Breast epithelium (tissue), 3 donors: ENCODE results near the gene ITPR3.

Experiments
- POLR2A ChIP-seq: fragments of 450-650 bp; IDR thresholded peaks from one replicate; pipeline ENCODE4 v1.6.1; 2016; ENCODE audit warnings: antibody characterized with exemption, mild to moderate bottlenecking, moderate library complexity
- POLR2AphosphoS5 ChIP-seq, 3 donors: sonication (generic); formaldehyde crosslinking; IDR thresholded peaks; one replicate each; pipeline ENCODE4 v1.6.1; 2017; ENCODE audit warnings: antibody characterized with exemption in 3 of 3
- TF ChIP-seq, protein P1 (sequence below), 3 donors: fragments of 450-650 bp; IDR thresholded peaks; one replicate each; pipeline ENCODE4 v1.5.1; 2016 to 2017; ENCODE audit warnings: antibody characterized with exemption in 3 of 3, mild to moderate bottlenecking in 3 of 3, moderate library complexity in 3 of 3

DNA sequence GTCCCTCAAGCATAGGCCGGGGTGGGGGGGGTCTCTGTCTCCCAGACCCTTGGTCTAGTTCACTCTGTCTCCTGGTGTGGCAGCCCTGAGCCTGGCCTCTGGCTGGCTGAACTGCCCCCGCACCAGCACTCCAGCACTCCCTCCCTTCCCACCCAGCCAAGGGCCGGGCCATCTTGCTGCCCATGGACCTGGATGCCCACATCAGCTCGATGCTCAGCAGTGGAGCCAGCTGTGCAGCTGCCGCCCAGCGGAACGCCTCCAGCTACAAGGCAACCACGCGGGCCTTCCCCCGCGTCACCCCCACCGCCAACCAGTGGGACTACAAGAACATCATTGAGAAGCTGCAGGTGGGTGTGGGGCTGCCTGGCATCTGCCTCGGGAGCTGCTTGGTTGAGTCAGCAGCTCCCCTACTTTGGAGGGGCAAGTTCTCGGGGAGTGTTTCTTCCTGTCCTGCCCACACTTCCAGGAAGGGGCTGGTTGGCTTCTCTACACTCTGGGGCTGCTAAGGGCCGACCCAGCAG, 62.0 kb downstream of the ITPR3 start:
- TF ChIP-seq, protein P1, sequence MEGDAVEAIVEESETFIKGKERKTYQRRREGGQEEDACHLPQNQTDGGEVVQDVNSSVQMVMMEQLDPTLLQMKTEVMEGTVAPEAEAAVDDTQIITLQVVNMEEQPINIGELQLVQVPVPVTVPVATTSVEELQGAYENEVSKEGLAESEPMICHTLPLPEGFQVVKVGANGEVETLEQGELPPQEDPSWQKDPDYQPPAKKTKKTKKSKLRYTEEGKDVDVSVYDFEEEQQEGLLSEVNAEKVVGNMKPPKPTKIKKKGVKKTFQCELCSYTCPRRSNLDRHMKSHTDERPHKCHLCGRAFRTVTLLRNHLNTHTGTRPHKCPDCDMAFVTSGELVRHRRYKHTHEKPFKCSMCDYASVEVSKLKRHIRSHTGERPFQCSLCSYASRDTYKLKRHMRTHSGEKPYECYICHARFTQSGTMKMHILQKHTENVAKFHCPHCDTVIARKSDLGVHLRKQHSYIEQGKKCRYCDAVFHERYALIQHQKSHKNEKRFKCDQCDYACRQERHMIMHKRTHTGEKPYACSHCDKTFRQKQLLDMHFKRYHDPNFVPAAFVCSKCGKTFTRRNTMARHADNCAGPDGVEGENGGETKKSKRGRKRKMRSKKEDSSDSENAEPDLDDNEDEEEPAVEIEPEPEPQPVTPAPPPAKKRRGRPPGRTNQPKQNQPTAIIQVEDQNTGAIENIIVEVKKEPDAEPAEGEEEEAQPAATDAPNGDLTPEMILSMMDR (IDR thresholded peaks at IDR 0.05) = no peak
- TF ChIP-seq POLR2AphosphoS5 (IDR thresholded peaks at IDR 0.05) (no peak), POLR2A (no peak)
